ENCODE measurements around the gene TM4SF5.
"Not testable (repeated sequence)": the region's sequence is repeated elsewhere in the genome, so short reads cannot be mapped to it uniquely, and the experiment has no call there.

The TM4SF5 gene

GRCh38 chr17:4795168-4795567 is 23.5 kb downstream of the TM4SF5 start:
- DNase-seq: no peak

- no peak for DNase-seq
These were observed 24.9 kb downstream of the TM4SF5 start for GRCh38 chr17:4796552-4796920.

- no peak for DNase-seq
These were observed 28.9 kb downstream of the TM4SF5 start for GRCh38 chr17:4800462-4801196.

- DNase-seq: no peak
These were observed 30.5 kb downstream of the TM4SF5 start, which contains the start of gene C17orf114 for GRCh38 chr17:4802228-4802627. C17orf114 (minus strand) TSS chr17:4802328.

GRCh38 chr17:4806456-4806776 is 34.7 kb downstream of the TM4SF5 start:
- DNase-seq: no peak

GRCh38 chr17:4806777-4807604 is 35.3 kb downstream of the TM4SF5 start, which contains the start of gene PLD2:
PLD2 (plus strand) TSS chr17:4807152; CDS start chr17:4807773, 621 bp downstream.
- DNase-seq: peak; percentile 27

GRCh38 chr17:4807605-4808377 is 36.1 kb downstream of the TM4SF5 start:
- DNase-seq: no peak

- DNase-seq: no peak
These were observed 36.7 kb downstream of the TM4SF5 start for GRCh38 chr17:4808378-4808767.

GRCh38 chr17:4810696-4811290 is 39.1 kb downstream of the TM4SF5 start:
- DNase-seq: no peak

- no peak for DNase-seq
These were observed 39.8 kb downstream of the TM4SF5 start for GRCh38 chr17:4811471-4811870.

- no peak for DNase-seq
These were observed 41.0 kb downstream of the TM4SF5 start for GRCh38 chr17:4812690-4813089.

GRCh38 chr17:4815043-4815675 is 43.5 kb downstream of the TM4SF5 start:
- DNase-seq: no peak

- DNase-seq: no peak
These were observed 45.1 kb downstream of the TM4SF5 start for GRCh38 chr17:4816826-4817225.

- no peak for DNase-seq
These were observed 46.6 kb downstream of the TM4SF5 start for GRCh38 chr17:4818276-4818675.

- DNase-seq: no peak
These were observed 51.1 kb downstream of the TM4SF5 start for GRCh38 chr17:4822835-4823234.

- peak; percentile 39 for DNase-seq
These were observed 51.8 kb downstream of the TM4SF5 start for GRCh38 chr17:4823373-4824089.

- no peak for DNase-seq
These were observed 55.7 kb downstream of the TM4SF5 start for GRCh38 chr17:4827399-4827798.

GRCh38 chr17:4832829-4833177 is 61.1 kb downstream of the TM4SF5 start:
- DNase-seq: not testable (repeated sequence)
